H9 (cell line): ENCODE results near the gene ACTL9. TPM values are rescaled to one million over a fixed set of nuclear protein-coding genes. Genes with fewer than 3 reads are reported as not detected.

Source experiments
- DNase-seq: peaks from one replicate; pipeline ENCODE4 v3.0.0-alpha.2; 2017
- H2AFZ ChIP-seq: one replicate; pipeline ENCODE4 v1.6.1; 2013; ENCODE audit warnings: mild to moderate bottlenecking, low read length, control low read depth, moderate library complexity
- H2AK5ac ChIP-seq: 2 replicates; pipeline ENCODE4 v1.6.1; 2013; ENCODE audit warnings: low read length, control low read depth, mixed read lengths; ENCODE audit not compliant: insufficient read length
- H2BK120ac ChIP-seq: one replicate; pipeline ENCODE4 v1.6.1; 2013; ENCODE audit warnings: low read depth, mild to moderate bottlenecking, low read length, control low read depth, inconsistent platforms; ENCODE audit not compliant: poor library complexity, severe bottlenecking
- H2BK12ac ChIP-seq: 2 replicates; pipeline ENCODE4 v1.6.1; 2013; ENCODE audit warnings: low read length, control low read depth, mixed read lengths, low read depth; ENCODE audit not compliant: insufficient read length
- H2BK15ac ChIP-seq: 2 replicates; pipeline ENCODE4 v1.6.1; 2013; ENCODE audit warnings: low read depth, low read length, control low read depth
- H2BK20ac ChIP-seq: one replicate; pipeline ENCODE4 v1.6.1; 2013; ENCODE audit warnings: low read depth, mild to moderate bottlenecking, low read length, control low read depth, inconsistent platforms; ENCODE audit not compliant: poor library complexity, severe bottlenecking
- H2BK5ac ChIP-seq: 2 replicates; pipeline ENCODE4 v1.6.1; 2013; ENCODE audit warnings: low read length, control low read depth, mixed read lengths; ENCODE audit not compliant: insufficient read length
- H3K14ac ChIP-seq: 2 replicates; pipeline ENCODE4 v1.6.1; 2013; ENCODE audit warnings: low read length, control low read depth; ENCODE audit not compliant: insufficient read depth
- H3K18ac ChIP-seq: 2 replicates; pipeline ENCODE4 v1.6.1; 2013; ENCODE audit warnings: low read depth, mild to moderate bottlenecking, mixed read lengths, low read length, control low read depth; ENCODE audit not compliant: insufficient read length
- H3K23ac ChIP-seq: 2 replicates; pipeline ENCODE4 v1.6.1; 2013; ENCODE audit warnings: low read length, control low read depth, mixed read lengths, low read depth; ENCODE audit not compliant: insufficient read length
- H3K23me2 ChIP-seq: 2 replicates; pipeline ENCODE4 v1.6.1; 2013; ENCODE audit warnings: low read depth, mild to moderate bottlenecking, mixed read lengths, low read length, control low read depth; ENCODE audit not compliant: insufficient read length, poor library complexity, severe bottlenecking
- H3K27ac ChIP-seq: 2 replicates; pipeline ENCODE4 v1.5.1; 2013; ENCODE audit warnings: low read length, control low read depth, mixed read lengths, low read depth; ENCODE audit not compliant: insufficient read length
- H3K27me3 ChIP-seq: 2 replicates; pipeline ENCODE4 v1.6.1; 2013; ENCODE audit warnings: low read length, control low read depth, inconsistent platforms; ENCODE audit not compliant: insufficient read depth
- H3K4ac ChIP-seq: 2 replicates; pipeline ENCODE4 v1.6.1; 2013; ENCODE audit warnings: low read depth, mild to moderate bottlenecking, control low read depth, inconsistent platforms, low read length, moderate library complexity
- H3K4me1 ChIP-seq: 2 replicates; pipeline ENCODE4 v1.6.1; 2013; ENCODE audit warnings: low read length, control low read depth, inconsistent platforms; ENCODE audit not compliant: insufficient read depth
- H3K4me2 ChIP-seq: 2 replicates; pipeline ENCODE4 v1.6.1; 2013; ENCODE audit warnings: low read length, control low read depth, mixed read lengths; ENCODE audit not compliant: insufficient read length, insufficient read depth
- H3K56ac ChIP-seq: 2 replicates; pipeline ENCODE4 v1.6.1; 2013; ENCODE audit warnings: low read depth, mild to moderate bottlenecking, mixed read lengths, low read length, control low read depth; ENCODE audit not compliant: insufficient read length
- H3K79me1 ChIP-seq: 2 replicates; pipeline ENCODE4 v1.6.1; 2013; ENCODE audit warnings: low read depth, mild to moderate bottlenecking, moderate library complexity, low read length, control low read depth, inconsistent platforms; ENCODE audit not compliant: insufficient read depth, poor library complexity, severe bottlenecking
- H3K79me2 ChIP-seq: 2 replicates; pipeline ENCODE4 v1.6.1; 2013; ENCODE audit warnings: low read length, control low read depth, inconsistent platforms; ENCODE audit not compliant: insufficient read depth
- H3K9ac ChIP-seq: 2 replicates; pipeline ENCODE4 v1.6.1; 2013; ENCODE audit warnings: low read length, control low read depth, mixed read lengths; ENCODE audit not compliant: insufficient read length; ENCODE audit errors: extremely low read depth
- H3K9me3 ChIP-seq: one replicate; pipeline ENCODE4 v1.6.1; 2013; ENCODE audit warnings: low read depth, low read length, inconsistent platforms; ENCODE audit not compliant: control insufficient read depth
- H3T11ph ChIP-seq: one replicate; pipeline ENCODE4 v1.6.1; 2013; ENCODE audit warnings: mild to moderate bottlenecking, low read length, control low read depth, inconsistent platforms
- H4K20me1 ChIP-seq: one replicate; pipeline ENCODE4 v1.6.1; 2013; ENCODE audit not compliant: control insufficient read depth, insufficient read length, insufficient read depth
- H4K5ac ChIP-seq: 2 replicates; pipeline ENCODE4 v1.6.1; 2013; ENCODE audit warnings: low read depth, mild to moderate bottlenecking, mixed read lengths, low read length, control low read depth; ENCODE audit not compliant: insufficient read length
- H4K8ac ChIP-seq: replicated peaks from 2 replicates; pipeline ENCODE4 v1.6.1; 2013; ENCODE audit warnings: low read length, control low read depth, mixed read lengths, low read depth; ENCODE audit not compliant: insufficient read length
- H4K91ac ChIP-seq: 2 replicates; pipeline ENCODE4 v1.6.1; 2013; ENCODE audit warnings: low read depth, mild to moderate bottlenecking, moderate library complexity, mixed read lengths, low read length, control low read depth; ENCODE audit not compliant: insufficient read length
- H3K27ac Mint-ChIP-seq, 3 experiments: 2 replicates in 2 of 3; 3 replicates in 1 of 3; pipeline ENCODE4 v1.8.0; 2020 to 2021; ENCODE audit warnings: mixed read lengths in 3 of 3, mild to moderate bottlenecking in 1 of 3, moderate library complexity in 1 of 3
- H3K27me3 Mint-ChIP-seq: 2 replicates; pipeline ENCODE4 v1.8.0; 2021; ENCODE audit warnings: low read depth, mild to moderate bottlenecking, moderate library complexity, mixed read lengths
- H3K36me3 Mint-ChIP-seq, 3 experiments: 2 replicates in 2 of 3; 3 replicates in 1 of 3; pipeline ENCODE4 v1.8.0; 2020 to 2021; ENCODE audit warnings: low read depth in 3 of 3, mixed read lengths in 3 of 3; ENCODE audit not compliant: insufficient read depth in 1 of 3
- H3K4me1 Mint-ChIP-seq, 2 experiments: 2 replicates each; pipeline ENCODE4 v1.8.0; 2020; ENCODE audit warnings: mixed read lengths in 2 of 2
- H3K4me3 Mint-ChIP-seq, 2 experiments: 2 replicates in 1 of 2; 3 replicates in 1 of 2; pipeline ENCODE4 v1.8.0; 2020 to 2021; ENCODE audit warnings: mild to moderate bottlenecking in 2 of 2, mixed read lengths in 2 of 2, moderate library complexity in 1 of 2
- H3K9me3 Mint-ChIP-seq, 2 experiments: 2 replicates in 1 of 2; 3 replicates in 1 of 2; pipeline ENCODE4 v1.8.0; 2020; ENCODE audit warnings: mild to moderate bottlenecking in 2 of 2, mixed read lengths in 2 of 2, moderate library complexity in 1 of 2
- CTCF ChIP-seq: fragments of 200-600 bp; sonication (generic); conservative IDR thresholded peaks from 3 replicates; pipeline ENCODE4 v1.8.0; 2021; ENCODE audit warnings: antibody characterized with exemption, mild to moderate bottlenecking
- WGBS: extraction: QIAGEN DNeasy Blood & Tissue Kit; methylation state at CpG from one replicate; pipeline ENCODE4 v1.1.7; 2013; ENCODE audit warnings: missing lambda C conversion rate, low lambda C conversion rate, mixed read lengths; ENCODE audit not compliant: insufficient read length; ENCODE audit errors: extremely low coverage; 5-methylcytosine and 5-hydroxymethylcytosine counted together
- total RNA-seq: library from RNA; stranded (reverse); gene quantifications from 2 replicates; pipeline ENCODE4 v1.2.1, GENCODE V29; 2021

The ACTL9 gene
- total RNA-seq, 1 experiment from 2014 or later, result not detected

DNA sequence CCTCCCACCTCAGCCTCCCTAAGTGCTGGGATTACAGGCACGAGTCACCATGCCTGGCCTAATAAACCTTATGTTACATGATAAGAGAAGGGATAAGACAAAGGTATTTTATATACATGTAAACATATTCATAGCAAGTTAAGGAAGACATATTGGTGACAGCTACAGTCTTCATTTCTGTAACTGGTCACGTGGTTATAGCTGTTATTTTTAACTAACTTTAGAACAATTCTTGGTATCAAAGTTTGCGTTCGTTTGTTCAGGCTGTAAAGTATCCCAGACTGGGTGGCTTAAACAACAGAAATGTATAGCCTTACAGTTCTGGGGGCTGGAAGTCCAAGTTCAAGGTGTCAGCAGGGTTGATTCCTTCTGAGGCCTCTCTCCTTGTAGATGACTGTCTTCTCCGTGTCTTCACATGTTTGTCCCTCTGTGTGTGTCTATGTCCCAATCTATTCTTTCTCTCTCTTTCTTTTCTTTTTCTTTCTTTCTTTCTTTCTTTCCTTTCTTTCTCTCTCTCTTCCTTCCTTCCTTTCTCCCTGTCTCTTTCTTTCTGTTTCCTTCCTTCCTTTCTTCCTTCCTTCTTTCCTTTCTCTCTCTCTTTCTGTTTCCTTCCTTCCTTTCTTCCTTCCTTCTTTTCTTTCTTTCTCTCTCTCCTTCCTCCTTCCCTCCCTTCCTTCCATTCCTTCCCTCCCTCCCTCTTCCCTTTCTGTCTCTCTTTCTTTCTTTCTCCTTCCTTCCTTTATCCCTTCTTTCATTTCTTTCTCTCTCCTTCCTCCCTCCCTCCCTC, 7.6 kb downstream of the ACTL9 start:
- H3K23ac ChIP-seq, result no peak overlapping the region
- no peak overlapping the region for H4K5ac ChIP-seq
- no peaks in the 10 kb centered on the region for H4K20me1 ChIP-seq
- no peak overlapping the region for H3K14ac ChIP-seq
- H3K18ac ChIP-seq, result no peak overlapping the region
- Mint-ChIP-seq H3K9me3 (peaks cover 0 to 66% of the 10 kb centered on the region in 2 experiments; a peak in 3 of 5 replicates), H3K27ac (no peak overlapping the region), H3K36me3 (no peaks in the 10 kb centered on the region), H3K4me3 (no peak overlapping the region), H3K27me3 (peaks cover 34% of the 10 kb centered on the region), H3K4me1 (no peaks in the 10 kb centered on the region)
- no peaks in the 10 kb centered on the region for H3K27me3 ChIP-seq
- H3K27ac ChIP-seq, result no peak overlapping the region
- no peak overlapping the region for H2BK5ac ChIP-seq
- no peak overlapping the region for H4K91ac ChIP-seq
- H2BK15ac ChIP-seq, result no peak overlapping the region
- H3K9ac ChIP-seq, result no peak overlapping the region
- no peak overlapping the region for H2BK20ac ChIP-seq
- H3K9me3 ChIP-seq, result no peaks in the 10 kb centered on the region
- no peak overlapping the region for H3K4me2 ChIP-seq
- no peak for DNase-seq
- TF ChIP-seq CTCF, result no peak
- no peaks in the 10 kb centered on the region for H3K79me2 ChIP-seq
- H2AFZ ChIP-seq, result no peak overlapping the region
- no peak overlapping the region for H4K8ac ChIP-seq
- no CpG with 5 or more reads among the region's 5 CpGs for WGBS
- no peaks in the 10 kb centered on the region for H3K4me1 ChIP-seq
- no peak overlapping the region for H3K4ac ChIP-seq
- no peaks in the 10 kb centered on the region for H3K23me2 ChIP-seq
- no peak overlapping the region for H2AK5ac ChIP-seq
- no peak overlapping the region for H2BK120ac ChIP-seq
- no peak overlapping the region for H3T11ph ChIP-seq
- no peak overlapping the region for H3K56ac ChIP-seq
- no peak overlapping the region for H2BK12ac ChIP-seq
- H3K79me1 ChIP-seq, result no peaks in the 10 kb centered on the region
